GM11168 (cell line): Measurements from ENCODE around the gene ERLEC1.
"Not testable (repeated sequence)": the region's sequence is repeated elsewhere in the genome, so short reads cannot be mapped to it uniquely, and the experiment has no call there.

Experiments
- in situ Hi-C: fragments of 300-500 bp; cut with MboI; formaldehyde crosslinking; loops from one replicate; pipeline ENCODE4 v1.12.0; 2022; ENCODE audit warnings: low sequenced_read_pairs; ENCODE audit not compliant: unreplicated experiment

The ERLEC1 gene

GRCh38 chr2:53786705-53787613 lies at the start of gene ERLEC1, which contains the start of gene ASB3:
ERLEC1 (plus strand) TSS chr2:53787044; CDS start chr2:53787211, 167 bp downstream.
ASB3 (minus strand) TSS chr2:53786953; CDS start chr2:53765572, 21,381 bp downstream.
- in situ Hi-C loops = no loop called here

GRCh38 chr2:53737091-53737490 lies 49.8 kb upstream of the ERLEC1 start:
- in situ Hi-C loops = no loop called here

- in situ Hi-C loops = no loop called here
Measured at GRCh38 chr2:53739032-53739431, 47.8 kb upstream of the ERLEC1 start.

GRCh38 chr2:53740170-53740569 lies 46.7 kb upstream of the ERLEC1 start:
- in situ Hi-C loops = no loop called here

GRCh38 chr2:53744395-53745065 lies 42.3 kb upstream of the ERLEC1 start:
- in situ Hi-C loops = no loop called here

- in situ Hi-C loops = no loop called here
Measured at GRCh38 chr2:53750041-53750768, 36.6 kb upstream of the ERLEC1 start.

GRCh38 chr2:53751728-53752127 lies 35.1 kb upstream of the ERLEC1 start:
- in situ Hi-C loops = no loop called here

- in situ Hi-C loops = no loop called here
Measured at GRCh38 chr2:53752385-53752784, 34.5 kb upstream of the ERLEC1 start.

- in situ Hi-C loops = no loop called here
Measured at GRCh38 chr2:53753041-53753440, 33.8 kb upstream of the ERLEC1 start.

GRCh38 chr2:53755121-53755520 lies 31.7 kb upstream of the ERLEC1 start:
- in situ Hi-C loops = no loop called here

- in situ Hi-C loops = no loop called here
Measured at GRCh38 chr2:53756644-53757043, 30.2 kb upstream of the ERLEC1 start.

- in situ Hi-C loops = not testable (repeated sequence)
Measured at GRCh38 chr2:53757206-53757605, 29.6 kb upstream of the ERLEC1 start.

- in situ Hi-C loops = no loop called here
Measured at GRCh38 chr2:53765767-53766166, 21.1 kb upstream of the ERLEC1 start.

- in situ Hi-C loops = no loop called here
Measured at GRCh38 chr2:53767405-53768241, 19.2 kb upstream of the ERLEC1 start, which contains the start of gene CHAC2. CHAC2 (plus strand) TSS chr2:53767804; CDS start chr2:53767887, 83 bp downstream.

GRCh38 chr2:53768242-53768542 lies 18.7 kb upstream of the ERLEC1 start:
- in situ Hi-C loops = no loop called here

- in situ Hi-C loops = no loop called here
Measured at GRCh38 chr2:53769318-53769945, 17.4 kb upstream of the ERLEC1 start.

GRCh38 chr2:53770264-53770663 lies 16.6 kb upstream of the ERLEC1 start:
- in situ Hi-C loops = no loop called here

- in situ Hi-C loops = no loop called here
Measured at GRCh38 chr2:53777134-53777533, 9.7 kb upstream of the ERLEC1 start.

GRCh38 chr2:53778536-53779162 lies 8.2 kb upstream of the ERLEC1 start:
- in situ Hi-C loops = no loop called here
